GM23338 (cell line): ENCODE data around the gene GTPBP1. TPM values are rescaled to one million over a fixed set of nuclear protein-coding genes. Genes with fewer than 3 reads are reported as not detected.

Experiments
- ATAC-seq: fragments of 200-7000 bp; cut with Tn5 transposase; 3 replicates; pipeline ENCODE4 v1.9.1; 2020
- DNase-seq: peaks from one replicate; pipeline ENCODE4 v3.0.0-alpha.2; 2015; ENCODE audit warnings: low spot score
- H2AFZ ChIP-seq: fragments of 200-600 bp; sonication (generic); 2 replicates; pipeline ENCODE4 v1.8.0; 2016; ENCODE audit warnings: antibody characterized with exemption, mild to moderate bottlenecking, moderate library complexity
- H3F3A ChIP-seq: fragments of 200-600 bp; sonication (generic); replicated peaks from 2 replicates; pipeline ENCODE4 v1.8.0; 2017; ENCODE audit warnings: antibody characterized with exemption, mixed run types, low read depth
- H3K27ac ChIP-seq: fragments of 200-600 bp; sonication (generic); 2 replicates; pipeline ENCODE4 v1.6.1; 2016; ENCODE audit warnings: low read depth
- H3K27me3 ChIP-seq: fragments of 200-600 bp; sonication (generic); 2 replicates; pipeline ENCODE4 v1.8.0; 2016; ENCODE audit warnings: mild to moderate bottlenecking, mixed run types, moderate library complexity; ENCODE audit not compliant: insufficient read depth
- H3K36me3 ChIP-seq: fragments of 200-600 bp; sonication (generic); 2 replicates; pipeline ENCODE4 v1.8.0; 2016; ENCODE audit warnings: mild to moderate bottlenecking; ENCODE audit not compliant: insufficient read depth
- H3K4me1 ChIP-seq: fragments of 200-600 bp; sonication (generic); 2 replicates; pipeline ENCODE4 v1.8.0; 2016; ENCODE audit warnings: mild to moderate bottlenecking, moderate library complexity; ENCODE audit not compliant: insufficient read depth
- H3K4me2 ChIP-seq: fragments of 200-600 bp; sonication (generic); 2 replicates; pipeline ENCODE4 v1.7.1; 2017; ENCODE audit warnings: mixed run types
- H3K4me3 ChIP-seq: fragments of 200-600 bp; sonication (generic); 2 replicates; pipeline ENCODE4 v1.6.1; 2016; ENCODE audit warnings: mixed run types
- H3K79me2 ChIP-seq: fragments of 200-600 bp; sonication (generic); replicated peaks from 2 replicates; pipeline ENCODE4 v1.8.0; 2017; ENCODE audit warnings: mild to moderate bottlenecking; ENCODE audit not compliant: insufficient read depth
- H3K9me2 ChIP-seq: fragments of 200-600 bp; sonication (generic); 2 replicates; pipeline ENCODE4 v1.8.0; 2017; ENCODE audit not compliant: insufficient read depth
- H4K20me1 ChIP-seq: fragments of 200-600 bp; sonication (generic); replicated peaks from 2 replicates; pipeline ENCODE4 v1.8.0; 2017; ENCODE audit warnings: mild to moderate bottlenecking; ENCODE audit not compliant: insufficient read depth
- H3K27ac Mint-ChIP-seq: 2 replicates; pipeline ENCODE4 v1.8.0; 2020; ENCODE audit warnings: inconsistent platforms, mild to moderate bottlenecking, moderate library complexity, mixed read lengths
- H3K27me3 Mint-ChIP-seq: 3 replicates; pipeline ENCODE4 v1.8.0; 2022; ENCODE audit warnings: low read depth, mild to moderate bottlenecking, moderate library complexity, mixed read lengths, inconsistent platforms; ENCODE audit not compliant: insufficient read depth, poor library complexity
- H3K36me3 Mint-ChIP-seq: 3 replicates; pipeline ENCODE4 v1.8.0; 2021; ENCODE audit warnings: low read depth, mild to moderate bottlenecking, inconsistent platforms, moderate library complexity, mixed read lengths
- H3K4me1 Mint-ChIP-seq: 3 replicates; pipeline ENCODE4 v1.8.0; 2020; ENCODE audit warnings: mild to moderate bottlenecking, inconsistent platforms, mixed read lengths
- H3K4me3 Mint-ChIP-seq: 3 replicates; pipeline ENCODE4 v1.8.0; 2021; ENCODE audit warnings: moderate library complexity, mild to moderate bottlenecking, inconsistent platforms, mixed read lengths
- H3K9me3 Mint-ChIP-seq: 3 replicates; pipeline ENCODE4 v1.8.0; 2020; ENCODE audit warnings: moderate library complexity, mild to moderate bottlenecking, inconsistent platforms, mixed read lengths
- CTCF ChIP-seq, 2 experiments: fragments of 200-600 bp in 1 of 2; sonication (generic) in 1 of 2; conservative IDR thresholded peaks; 2 replicates each; pipeline versions ENCODE4 v1.5.1 to v1.6.1; 2016 to 2017; ENCODE audit warnings: antibody characterized with exemption in 2 of 2, low read depth in 2 of 2, mild to moderate bottlenecking in 2 of 2, moderate library complexity in 1 of 2
- ETS1 ChIP-seq: IDR thresholded peaks from 2 replicates; pipeline ENCODE4 v1.6.1; 2016; ENCODE audit warnings: antibody characterized with exemption
- EZH2 ChIP-seq: fragments of 200-600 bp; sonication (generic); IDR thresholded peaks from one replicate; pipeline ENCODE4 v1.8.0; 2017; ENCODE audit warnings: antibody characterized with exemption, mild to moderate bottlenecking, low read depth; ENCODE audit not compliant: unreplicated experiment
- EZH2phosphoT487 ChIP-seq: fragments of 200-600 bp; sonication (generic); IDR thresholded peaks from one replicate; pipeline ENCODE4 v1.8.1; 2018; ENCODE audit warnings: antibody characterized with exemption; ENCODE audit not compliant: unreplicated experiment
- JUNB ChIP-seq: IDR thresholded peaks from one replicate; pipeline ENCODE4 v1.6.1; 2016; ENCODE audit warnings: antibody characterized with exemption; ENCODE audit not compliant: unreplicated experiment
- NANOG ChIP-seq: IDR thresholded peaks from 2 replicates; pipeline ENCODE4 v1.6.1; 2016; ENCODE audit warnings: antibody characterized with exemption, borderline replicate concordance
- STAT1 ChIP-seq: IDR thresholded peaks from one replicate; pipeline ENCODE4 v1.6.1; 2016; ENCODE audit warnings: antibody characterized with exemption; ENCODE audit not compliant: unreplicated experiment
- ZNF114 ChIP-seq: fragments of 250-450 bp; sonication (Bioruptor Pico); IDR thresholded peaks from 2 replicates; pipeline ENCODE4 v1.5.0; 2020; ENCODE audit warnings: mild to moderate bottlenecking, moderate library complexity
- ZNF331 ChIP-seq: fragments of 250-450 bp; sonication (Bioruptor Pico); IDR thresholded peaks from 2 replicates; pipeline ENCODE4 v1.5.0; 2020; ENCODE audit warnings: low read depth, mild to moderate bottlenecking, moderate library complexity
- ZNF462 ChIP-seq: fragments of 250-450 bp; sonication (Bioruptor Pico); IDR thresholded peaks from 2 replicates; pipeline ENCODE4 v1.5.0; 2020; ENCODE audit warnings: mild to moderate bottlenecking, moderate library complexity
- polyA plus RNA-seq: library from polyadenylated mRNA; unstranded; fragments of >200 nt; fragmentation: Nextera tagmentation; extraction: Ambion mirVana; gene quantifications from 2 replicates; pipeline ENCODE4 v1.2.1, GENCODE V29; 2016
- total RNA-seq: library from RNA; depleted of rRNA; stranded (reverse); fragments of >200 nt; shearing (Covaris generic); gene quantifications from 2 replicates; pipeline ENCODE4 v1.2.3, GENCODE V29; 2014

The GTPBP1 gene
- total and polyA plus RNA-seq, 2 experiments from 2014 or later: 27.2 to 88.4 TPM

- TF ChIP-seq ZNF462 (CRISPR knock-in tag): no peak
- TF ChIP-seq JUNB: no peak
- TF ChIP-seq CTCF (conservative IDR thresholded peaks at IDR 0.05; ENCODE audit: low read depth in 2 of 2): no peak
- TF ChIP-seq NANOG: no peak
Observed at GRCh38 chr22:38727123-38727522, 21.4 kb downstream of the GTPBP1 start (continued).

GRCh38 chr22:38727530-38728451, 22.0 kb downstream of the GTPBP1 start:
- Histone ChIP-seq H3K79me2 (no peaks in the 10 kb centered on the region), H3K4me2 (no peak overlapping the region), H3K9me2 (no peaks in the 10 kb centered on the region), H2AFZ (no peak overlapping the region), H3K27me3 (no peaks in the 10 kb centered on the region), H3K4me1 (no peaks in the 10 kb centered on the region), H3K27ac (no peak overlapping the region), H3F3A (0 out of 2 replicates have a peak, but pooled peaks cover under 1% of the 10 kb centered on the region), H3K36me3 (peaks cover 45% of the 10 kb centered on the region), H4K20me1 (peaks cover 9% of the 10 kb centered on the region; the same call in 1 of the 2 replicates), H3K4me3 (no peak overlapping the region)
- DNase-seq (no peak), ATAC-seq (no peak)
- Mint-ChIP-seq H3K4me1 (no peaks in the 10 kb centered on the region; the same call in 2 of the 3 replicates), H3K27ac (no peak overlapping the region), H3K4me3 (no peak overlapping the region), H3K36me3 (peaks cover 85% of the 10 kb centered on the region), H3K27me3 (peaks cover 3% of the 10 kb centered on the region), H3K9me3 (no peaks in the 10 kb centered on the region)
- TF ChIP-seq NANOG: no peak
- TF ChIP-seq ZNF331 (CRISPR knock-in tag): no peak
- TF ChIP-seq ETS1: no peak
- no peak for TF ChIP-seq CTCF (conservative IDR thresholded peaks at IDR 0.05; ENCODE audit: low read depth in 2 of 2)
- TF ChIP-seq EZH2phosphoT487: no peak
- TF ChIP-seq ZNF114 (CRISPR knock-in tag): no peak
- no peak for TF ChIP-seq EZH2
- no peak for TF ChIP-seq STAT1
